ENCODE measurements around the gene ADPGK. TPM values are rescaled to one million over a fixed set of nuclear protein-coding genes. Genes with fewer than 3 reads are reported as not detected.

The ADPGK gene
- polyA plus RNA-seq, 3 donors: 138 to 283 (median 152) TPM

- WGBS (ENCODE audit: insufficient coverage): 88% methylated on average over 3 of the region's 4 CpGs
- H4K20me1 ChIP-seq (ENCODE audit: insufficient read depth, low read length): no peaks in the 10 kb centered on the region
- no peak overlapping the region for H3K27ac ChIP-seq (ENCODE audit: low read depth in 1 of 2, low read length in 2 of 2)
- peaks cover 21 to 23% of the 10 kb centered on the region in 2 donors for H3K36me3 Mint-ChIP-seq
- H3K27me3 ChIP-seq (ENCODE audit: control insufficient read depth in 2 of 2, insufficient read depth in 2 of 2, low read length in 2 of 2): no peaks in the 10 kb centered on the region
- no peaks in the 10 kb centered on the region for H3K4me1 Mint-ChIP-seq
- no peak overlapping the region for H3K4me3 Mint-ChIP-seq
- TF ChIP-seq CTCF (IDR thresholded peaks at IDR 0.05): no peak
- no peaks in the 10 kb centered on the region for H3K79me2 ChIP-seq (ENCODE audit: insufficient read depth, low read length)
- no peaks in the 10 kb centered on the region for H3K4me1 ChIP-seq (ENCODE audit: control insufficient read depth in 1 of 2, insufficient read depth in 2 of 2, low read length in 2 of 2)
- no peaks in the 10 kb centered on the region for H3K9me3 ChIP-seq (replicated peaks in 1 of 2; ENCODE audit: control insufficient read depth in 1 of 2, insufficient read depth in 1 of 2, low read length in 2 of 2)
- peaks cover 17 to 18% of the 10 kb centered on the region in 2 donors for H3K36me3 ChIP-seq (replicated peaks in 1 of 2; ENCODE audit: control insufficient read depth in 1 of 2, insufficient read depth in 2 of 2, low read length in 2 of 2)
- H3K27ac Mint-ChIP-seq: no peak overlapping the region
- H3K4me3 ChIP-seq (replicated peaks in 1 of 3; ENCODE audit: low read depth in 2 of 3, low read length in 3 of 3): no peak overlapping the region
- H3K27me3 Mint-ChIP-seq (ENCODE audit: low read depth in 3 of 3): no peaks in the 10 kb centered on the region
- H3K9ac ChIP-seq (ENCODE audit: insufficient read depth, low read length, poor library complexity, severe bottlenecking): no peak overlapping the region
- no peak for DNase-seq
- intact Hi-C loops (cut with micrococcal nuclease): no loop called here
- H3K4me2 ChIP-seq (replicated peaks; ENCODE audit: extremely low read depth, low read length, poor library complexity, severe bottlenecking): no peak overlapping the region
- H3K9me3 Mint-ChIP-seq: no peaks in the 10 kb centered on the region
- no peak overlapping the region for H2AFZ ChIP-seq (ENCODE audit: insufficient read depth, low read depth, low read length, poor library complexity, severe bottlenecking)
Observed at GRCh38 chr15:72732516-72732915, 51.0 kb downstream of the ADPGK start.

- H3K27me3 Mint-ChIP-seq (ENCODE audit: low read depth in 3 of 3): no peaks in the 10 kb centered on the region
Observed at GRCh38 chr15:72732086-72732485, 51.5 kb downstream of the ADPGK start.

More at GRCh38 chr15:72732086-72732485, 51.5 kb downstream of the ADPGK start:
- DNase-seq: no peak
- H3K4me2 ChIP-seq (replicated peaks; ENCODE audit: extremely low read depth, low read length, poor library complexity, severe bottlenecking): no peak overlapping the region
- H3K9me3 ChIP-seq (replicated peaks in 1 of 2; ENCODE audit: control insufficient read depth in 1 of 2, insufficient read depth in 1 of 2, low read length in 2 of 2): no peaks in the 10 kb centered on the region
- H3K27me3 ChIP-seq (ENCODE audit: control insufficient read depth in 2 of 2, insufficient read depth in 2 of 2, low read length in 2 of 2): no peaks in the 10 kb centered on the region
- Mint-ChIP-seq H3K4me3 (no peak overlapping the region), H3K4me1 (no peaks in the 10 kb centered on the region), H3K36me3 (peaks cover 17 to 22% of the 10 kb centered on the region in 2 donors), H3K9me3 (no peaks in the 10 kb centered on the region), H3K27ac (no peak overlapping the region)
- H2AFZ ChIP-seq (ENCODE audit: insufficient read depth, low read depth, low read length, poor library complexity, severe bottlenecking): no peak overlapping the region
- H3K27ac ChIP-seq (ENCODE audit: low read depth in 1 of 2, low read length in 2 of 2): no peak overlapping the region
- H4K20me1 ChIP-seq (ENCODE audit: insufficient read depth, low read length): no peaks in the 10 kb centered on the region
- H3K9ac ChIP-seq (ENCODE audit: insufficient read depth, low read length, poor library complexity, severe bottlenecking): no peak overlapping the region
- H3K36me3 ChIP-seq (replicated peaks in 1 of 2; ENCODE audit: control insufficient read depth in 1 of 2, insufficient read depth in 2 of 2, low read length in 2 of 2): peaks cover 13 to 14% of the 10 kb centered on the region in 2 donors
- no peaks in the 10 kb centered on the region for H3K79me2 ChIP-seq (ENCODE audit: insufficient read depth, low read length)
- no peak overlapping the region for H3K4me3 ChIP-seq (replicated peaks in 1 of 3; ENCODE audit: low read depth in 2 of 3, low read length in 3 of 3)
- intact Hi-C loops (cut with micrococcal nuclease): no loop called here
- no peaks in the 10 kb centered on the region for H3K4me1 ChIP-seq (ENCODE audit: control insufficient read depth in 1 of 2, insufficient read depth in 2 of 2, low read length in 2 of 2)
- TF ChIP-seq CTCF (IDR thresholded peaks at IDR 0.05): no peak
